Gastrocnemius medialis (tissue), 4 donors: ENCODE results near the gene PRKCE.

Source experiments
- CTCF ChIP-seq, 5 experiments: fragments of 450-650 bp in 3 of 5; fragments of 200-600 bp in 2 of 5; sonication (generic) in 2 of 5; IDR thresholded peaks in 4 of 5; conservative IDR thresholded peaks in 1 of 5; 1 replicate in 4 of 5; 2 replicates in 1 of 5; pipeline ENCODE4 v1.5.1; 2016 to 2019; ENCODE audit warnings: antibody characterized with exemption in 5 of 5, mild to moderate bottlenecking in 3 of 5, moderate library complexity in 3 of 5
- POLR2A ChIP-seq, 2 donors: fragments of 450-650 bp; IDR thresholded peaks; one replicate each; pipeline ENCODE4 v1.6.1; 2017; ENCODE audit warnings: antibody characterized with exemption in 2 of 2, mild to moderate bottlenecking in 2 of 2, moderate library complexity in 2 of 2

- TF ChIP-seq POLR2A (IDR thresholded peaks at IDR 0.05) (no peak), CTCF (IDR thresholded peaks at IDR 0.05 in 4 of 5, conservative IDR thresholded peaks at IDR 0.05 in 1 of 5) (no peak)
Measured at GRCh38 chr2:46002947-46003346, 351.5 kb downstream of the PRKCE start.
